GM10266 (cell line): ENCODE results near the gene APLN.

Experiments
- DNase-seq: peaks from one replicate; pipeline ENCODE4 v3.0.0; 2012; ENCODE audit errors: extremely low spot score
- CTCF ChIP-seq: IDR thresholded peaks from 2 replicates; pipeline ENCODE4 v1.5.1; 2012; ENCODE audit warnings: mild to moderate bottlenecking, low read depth; ENCODE audit not compliant: control insufficient read depth, insufficient read depth; ENCODE audit errors: missing control alignments

Gene APLN

GRCh38 chrX:129652565-129653169, 2.1 kb downstream of the APLN start:
- DNase-seq = no peak
- no peak for TF ChIP-seq CTCF

- no peak for TF ChIP-seq CTCF
- no peak for DNase-seq
Measured at GRCh38 chrX:129651756-129652564, 2.8 kb downstream of the APLN start.

GRCh38 chrX:129650821-129651510, 3.8 kb downstream of the APLN start:
- TF ChIP-seq CTCF = no peak
- no peak for DNase-seq

GRCh38 chrX:129650183-129650689, 4.5 kb downstream of the APLN start:
- DNase-seq = no peak
- TF ChIP-seq CTCF = no peak

- DNase-seq = no peak
Measured at GRCh38 chrX:129649268-129650182, 5.2 kb downstream of the APLN start.

More at GRCh38 chrX:129649268-129650182, 5.2 kb downstream of the APLN start:
- no peak for TF ChIP-seq CTCF
